Thyroid gland (tissue), 4 donors: Measurements from ENCODE around the gene ASGR1.

Source experiments
- CTCF ChIP-seq, 6 experiments: fragments of 200-600 bp in 3 of 6; fragments of 450-650 bp in 3 of 6; sonication (generic) in 3 of 6; IDR thresholded peaks; one replicate each; pipeline ENCODE4 v1.5.1; 2016 to 2019; ENCODE audit warnings: antibody characterized with exemption in 6 of 6, mild to moderate bottlenecking in 2 of 6, inconsistent platforms in 1 of 6, moderate library complexity in 1 of 6
- POLR2A ChIP-seq, 2 donors: fragments of 450-650 bp; IDR thresholded peaks; one replicate each; pipeline ENCODE4 v1.6.1; 2017; ENCODE audit warnings: antibody characterized with exemption in 2 of 2, mild to moderate bottlenecking in 2 of 2, moderate library complexity in 1 of 2

DNA sequence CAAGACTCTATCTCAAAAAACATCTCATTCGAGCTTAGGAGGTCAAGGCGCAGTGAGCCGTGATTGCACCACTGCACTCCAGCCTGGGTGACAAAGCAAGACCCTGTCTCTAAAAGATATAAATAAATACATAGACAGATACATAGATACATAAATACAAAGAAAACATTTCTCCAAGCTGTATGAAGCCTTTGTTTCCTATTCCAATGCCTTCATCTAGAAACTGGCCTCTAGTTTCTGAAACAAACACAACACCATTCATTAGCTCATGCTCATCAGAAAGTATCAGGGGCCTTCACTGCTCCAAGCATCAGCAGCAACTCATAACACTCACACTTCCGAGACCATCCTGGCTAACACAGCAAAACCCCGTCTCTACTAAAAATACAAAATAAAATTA is 54.2 kb downstream of the ASGR1 start:
- no peak for TF ChIP-seq CTCF (IDR thresholded peaks at IDR 0.05)
- TF ChIP-seq POLR2A (IDR thresholded peaks at IDR 0.05), result no peak
